ENCODE results near the gene MLEC.

The MLEC gene

DNA sequence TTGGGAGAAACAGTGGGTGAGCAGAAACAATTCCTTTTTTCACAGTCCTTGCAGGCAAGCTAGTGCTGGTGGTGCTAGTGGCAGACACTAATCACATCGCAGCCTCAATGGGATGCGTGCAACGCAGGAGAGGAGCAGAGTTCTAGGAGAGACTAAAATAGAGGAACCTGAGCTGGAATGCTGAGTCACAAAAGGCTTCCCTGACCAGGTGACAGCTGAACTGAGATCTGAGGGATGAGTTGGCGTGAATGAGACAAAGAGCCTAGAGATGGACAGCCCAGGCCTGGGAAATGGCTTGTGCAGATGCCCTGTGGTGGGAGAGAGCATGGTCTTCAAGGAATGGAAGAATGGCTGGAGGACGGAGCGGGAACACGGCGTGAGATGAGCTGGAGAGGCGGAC, 64.4 kb downstream of the MLEC start:
- H3K36me3 Mint-ChIP-seq (ENCODE audit: low read depth), result no peaks in the 10 kb centered on the region
- H3K27me3 Mint-ChIP-seq, result peaks cover 5% of the 10 kb centered on the region
- no peak overlapping the region for H3K27ac Mint-ChIP-seq
- H3K9me3 Mint-ChIP-seq, result peaks cover 4% of the 10 kb centered on the region
- DNase-seq, result no peak
- H3K4me1 Mint-ChIP-seq, result peaks cover 5% of the 10 kb centered on the region
- no peak for ATAC-seq
- H3K4me3 Mint-ChIP-seq, result no peak overlapping the region

Measured in activated naive CD8-positive, alpha-beta T cell treated with anti-CD3 and anti-CD28 coated beads, Interleukin-2, amount 50 U/mL, for 24 hours (primary cell).